NK-92 treated with Interleukin-12 subunit alpha and Interleukin-12 subunit beta, amount 100 ng/mL, for 24 hours (cell line): Measurements from ENCODE around the gene POC1A.

Experiments
- DNase-seq: peaks from one replicate; lab custom pipeline; 2025; lab: John Stamatoyannopoulos, UW

The POC1A gene

GRCh38 chr3:52154135-52155094, at the start of gene POC1A:
Gene POC1A (minus strand): TSS chr3:52154423. CDS start chr3:52154372, 51 bp downstream.
- peak; percentile 63 for DNase-seq

- no peak for DNase-seq
Observed at GRCh38 chr3:52203701-52204100, 49.5 kb upstream of the POC1A start.

GRCh38 chr3:52202384-52203077, 48.3 kb upstream of the POC1A start:
- no peak for DNase-seq

- no peak for DNase-seq
Observed at GRCh38 chr3:52200981-52201679, 46.9 kb upstream of the POC1A start.

GRCh38 chr3:52198643-52199608, 44.7 kb upstream of the POC1A start:
- DNase-seq = no peak

GRCh38 chr3:52197842-52198625, 43.8 kb upstream of the POC1A start, which contains the start of gene ALAS1:
Gene ALAS1 (plus strand): TSS chr3:52198160. CDS start chr3:52199242, 1,082 bp downstream.
- DNase-seq = peak; percentile 83

- DNase-seq = no peak
Observed at GRCh38 chr3:52197499-52197841, 43.2 kb upstream of the POC1A start.

GRCh38 chr3:52196977-52197376, 42.8 kb upstream of the POC1A start:
- no peak for DNase-seq

GRCh38 chr3:52195823-52196331, 41.7 kb upstream of the POC1A start:
- DNase-seq = no peak

GRCh38 chr3:52195291-52195597, 41.0 kb upstream of the POC1A start:
- no peak for DNase-seq

- no peak for DNase-seq
Observed at GRCh38 chr3:52194485-52195290, 40.5 kb upstream of the POC1A start.

GRCh38 chr3:52193065-52193464, 38.8 kb upstream of the POC1A start:
- no peak for DNase-seq

- DNase-seq = no peak
Observed at GRCh38 chr3:52191663-52192062, 37.4 kb upstream of the POC1A start.

- DNase-seq = no peak
Observed at GRCh38 chr3:52190294-52191074, 36.3 kb upstream of the POC1A start.

- no peak for DNase-seq
Observed at GRCh38 chr3:52188556-52188955, 34.3 kb upstream of the POC1A start.

- DNase-seq = no peak
Observed at GRCh38 chr3:52186729-52187128, 32.5 kb upstream of the POC1A start.

GRCh38 chr3:52185837-52186236, 31.6 kb upstream of the POC1A start:
- no peak for DNase-seq

- no peak for DNase-seq
Observed at GRCh38 chr3:52185311-52185710, 31.1 kb upstream of the POC1A start.

- DNase-seq = no peak
Observed at GRCh38 chr3:52184690-52185089, 30.5 kb upstream of the POC1A start.
